ENCODE results near the gene KDM4C. TPM values are rescaled to one million over a fixed set of nuclear protein-coding genes. Genes with fewer than 3 reads are reported as not detected.
A peak's percentile ranks its signal among the peaks of the same experiment; 100 is the strongest.

The KDM4C gene
- total and polyA plus RNA-seq, 2 of the 13 experiments (the other 11 are each of a cell fraction or from before 2014, with no cell fraction given): 19.4 to 23.6 TPM

DNA sequence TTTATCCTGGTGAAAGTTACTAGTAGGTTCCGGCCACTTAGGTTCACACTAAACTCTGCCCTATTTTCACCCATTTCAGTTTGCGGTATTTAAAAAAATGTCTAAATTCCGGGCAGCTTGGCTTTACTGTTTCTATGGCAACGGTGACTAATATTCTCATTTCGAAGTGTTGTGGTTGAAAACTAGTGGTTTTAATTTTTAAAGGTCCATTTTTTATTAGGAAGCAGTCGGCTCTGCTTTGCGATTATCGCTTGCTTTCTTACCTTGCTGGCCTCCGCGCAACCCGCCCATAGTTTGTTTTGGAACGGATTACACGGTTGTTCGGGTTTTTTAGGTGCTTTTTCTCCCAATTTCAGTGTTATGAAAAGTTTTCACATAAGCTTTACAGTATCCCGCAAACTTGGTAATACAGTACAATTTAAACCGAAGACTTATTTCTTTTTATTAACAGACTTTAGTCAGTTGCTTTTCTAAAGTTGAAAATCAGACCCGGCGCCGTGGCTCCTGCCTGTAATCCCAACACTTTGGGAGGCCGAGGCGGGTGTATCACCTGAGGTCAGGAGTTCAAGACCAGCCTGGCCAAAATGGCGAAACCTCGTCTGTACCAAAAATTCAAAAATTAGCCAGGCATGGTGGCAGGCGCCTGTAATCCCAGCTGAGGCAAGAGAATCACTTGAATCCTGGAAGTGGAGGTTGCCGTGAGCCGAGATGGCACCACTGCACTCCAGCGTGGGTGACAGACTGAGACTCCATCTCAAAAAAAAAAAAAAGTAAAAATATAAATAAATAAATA is 1.6 kb downstream of the KDM4C start:
- peaks cover 43% of the 10 kb centered on the region for H3K4me1 ChIP-seq (ENCODE audit: insufficient read depth, low read length)
- no peak for ATAC-seq
- in situ Hi-C loops (cut with HindIII; ENCODE audit: extremely low pct_ligation_motif_present, low pct_unique_long_range_greater_than_20kb): no loop called here
- ChIA-PET CTCF (ENCODE audit: low intra/inter-chr PET ratio, low total read pairs) (no interaction called here), POLR2A (interaction anchor here (4.5 to 5.1 kb wide), 2 partner anchors 22 to 44 kb away, joined by 59 to 130 read pairs; no protein-coding TSS in a partner anchor)
- peak overlapping the region; percentile 93 for H3K4me2 ChIP-seq (ENCODE audit: low read depth, low read length)
- no TSS peak for BruUV-seq (replicated peaks)
- H2AFZ ChIP-seq (ENCODE audit: low read length): no peak overlapping the region
- DNase-seq (ENCODE audit: low spot score): peak; percentile 32
- intact Hi-C loops (cut with micrococcal nuclease; ENCODE audit: unreplicated experiment): loop anchor here (5.0 kb wide), 2 partner anchors 58 to 77 kb away; no protein-coding TSS in a partner anchor
- peak overlapping the region; percentile 84 for H3K9ac ChIP-seq (ENCODE audit: insufficient read depth, low read depth, low read length)
- H3K4me3 ChIP-seq (replicated peaks in 1 of 3; ENCODE audit: insufficient read depth in 1 of 3, low read depth in 2 of 3, low read length in 3 of 3): peak overlapping the region; percentile 87 to 95 (median 88)
- no peaks in the 10 kb centered on the region for H3K36me3 ChIP-seq (replicated peaks in 1 of 2; ENCODE audit: control insufficient read depth in 1 of 2, insufficient read depth in 2 of 2, low read length in 2 of 2)
- H4K20me1 ChIP-seq (ENCODE audit: insufficient read depth, low read length): no peaks in the 10 kb centered on the region
- H3K27ac ChIP-seq (ENCODE audit: extremely low read length, insufficient read depth, low read length): peak overlapping the region; percentile 96
- H3K79me2 ChIP-seq (ENCODE audit: insufficient read depth, low read length): peaks cover 53% of the 10 kb centered on the region
- H3K27me3 ChIP-seq (ENCODE audit: control insufficient read depth in 1 of 2, insufficient read depth in 2 of 2, low read length in 2 of 2): no peaks in the 10 kb centered on the region; a peak in 1 of 5 replicates
- WGBS (ENCODE audit: low lambda C conversion rate): 2% methylated on average over 27 of the region's 27 CpGs
- TF ChIP-seq TARDBP (CRISPR knock-in tag; IDR thresholded peaks at IDR 0.05): 0 out of 2 replicates have a peak, but pooled peaks have one; percentile 22
- TF ChIP-seq SIN3B (IDR thresholded peaks at IDR 0.05; ENCODE audit: low read length): 0 out of 2 replicates have a peak, but pooled peaks have one; percentile 18
- TF ChIP-seq ADNP (CRISPR knock-in tag; IDR thresholded peaks at IDR 0.05): peak; percentile 70; the same call in 1 of the 2 replicates
- TF ChIP-seq ZNF232 (CRISPR knock-in tag; IDR thresholded peaks at IDR 0.05; ENCODE audit: borderline replicate concordance): no peak
- peak; percentile 57; the same call in 1 of the 2 replicates for TF ChIP-seq RFX1 (IDR thresholded peaks at IDR 0.05)
- 0 out of 2 replicates have a peak, but pooled peaks have one; percentile 8 for TF ChIP-seq KAT7 (CRISPR knock-in tag; IDR thresholded peaks at IDR 0.05; ENCODE audit: borderline replicate concordance)
- TF ChIP-seq SETDB1 (CRISPR knock-in tag; IDR thresholded peaks at IDR 0.05; ENCODE audit: borderline replicate concordance): no peak
- no peak for TF ChIP-seq REL (CRISPR knock-in tag; conservative IDR thresholded peaks at IDR 0.05)
- TF ChIP-seq NKX3-1 (CRISPR knock-in tag; IDR thresholded peaks at IDR 0.05): 0 out of 2 replicates have a peak, but pooled peaks have one; percentile 37
- TF ChIP-seq JDP2 (CRISPR knock-in tag; IDR thresholded peaks at IDR 0.05; ENCODE audit: borderline replicate concordance): no peak
- TF ChIP-seq ZNF670 (CRISPR knock-in tag; IDR thresholded peaks at IDR 0.05; ENCODE audit: borderline replicate concordance): no peak
- peak; percentile 44; the same call in 1 of the 2 replicates for TF ChIP-seq YEATS4 (CRISPR knock-in tag; IDR thresholded peaks at IDR 0.05; ENCODE audit: borderline replicate concordance)
- TF ChIP-seq RFX3 (CRISPR knock-in tag; IDR thresholded peaks at IDR 0.05): peak; percentile 59
- peak; percentile 50; the same call in 1 of the 2 replicates for TF ChIP-seq ZNF607 (CRISPR knock-in tag; IDR thresholded peaks at IDR 0.05; ENCODE audit: borderline replicate concordance)
- TF ChIP-seq, protein P1, sequence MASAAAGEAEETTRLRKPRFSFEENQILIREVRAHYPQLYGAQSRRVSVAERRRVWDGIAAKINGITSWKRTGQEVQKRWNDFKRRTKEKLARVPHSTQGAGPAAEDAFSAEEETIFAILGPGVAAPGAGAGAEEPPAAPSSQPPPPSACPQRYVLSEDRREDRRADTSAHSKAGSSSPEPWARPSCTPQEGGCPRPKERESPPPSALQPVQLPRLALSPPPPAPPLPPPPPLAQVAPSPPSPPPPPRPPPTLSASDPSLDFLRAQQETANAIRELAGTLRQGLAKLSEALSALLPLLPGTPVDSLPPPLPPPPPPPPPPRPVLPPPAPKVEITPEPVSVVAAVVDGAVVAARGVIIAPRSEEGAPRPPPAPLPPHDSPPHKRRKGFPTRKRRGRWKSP (CRISPR knock-in tag; IDR thresholded peaks at IDR 0.05): peak; percentile 6; the same call in 1 of the 2 replicates
- no peak for TF ChIP-seq ZNF891 (CRISPR knock-in tag; IDR thresholded peaks at IDR 0.05)
- TF ChIP-seq RARA (CRISPR knock-in tag; IDR thresholded peaks at IDR 0.05): 0 out of 2 replicates have a peak, but pooled peaks have one; percentile 16
- 0 out of 2 replicates have a peak, but pooled peaks have one; percentile 31 for TF ChIP-seq ZNF234 (CRISPR knock-in tag; conservative IDR thresholded peaks at IDR 0.05)
- no peaks in the 10 kb centered on the region for H3K9me3 ChIP-seq (ENCODE audit: low read length)
- FAIRE-seq: no peak
